GM12801 (cell line): ENCODE measurements around the gene TMED10.

Source experiments
- CTCF ChIP-seq: IDR thresholded peaks from one replicate; pipeline ENCODE4 v1.5.1; 2011; ENCODE audit warnings: control low read depth; ENCODE audit not compliant: insufficient read length; ENCODE audit errors: extremely low read depth

Gene TMED10

DNA sequence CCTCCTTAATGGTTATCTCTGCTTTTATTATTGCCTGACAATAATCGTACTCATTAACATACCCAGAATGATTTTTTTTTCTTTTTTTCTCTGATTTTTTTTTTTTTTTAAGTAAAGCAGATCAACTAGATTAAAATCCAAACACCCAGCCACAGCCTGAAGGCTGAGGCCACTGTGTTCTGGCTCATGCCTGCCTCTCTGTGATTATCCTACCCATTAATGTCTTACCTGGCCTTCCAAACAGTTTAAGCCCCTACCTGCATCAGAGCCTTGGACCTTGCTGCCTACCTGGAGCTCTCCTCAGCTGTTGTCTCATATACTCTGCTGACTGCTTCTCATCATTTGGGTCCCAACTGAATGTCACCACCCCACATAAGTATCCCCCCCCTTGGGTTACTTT, 6.8 kb upstream of the TMED10 start:
- no peak for TF ChIP-seq CTCF

DNA sequence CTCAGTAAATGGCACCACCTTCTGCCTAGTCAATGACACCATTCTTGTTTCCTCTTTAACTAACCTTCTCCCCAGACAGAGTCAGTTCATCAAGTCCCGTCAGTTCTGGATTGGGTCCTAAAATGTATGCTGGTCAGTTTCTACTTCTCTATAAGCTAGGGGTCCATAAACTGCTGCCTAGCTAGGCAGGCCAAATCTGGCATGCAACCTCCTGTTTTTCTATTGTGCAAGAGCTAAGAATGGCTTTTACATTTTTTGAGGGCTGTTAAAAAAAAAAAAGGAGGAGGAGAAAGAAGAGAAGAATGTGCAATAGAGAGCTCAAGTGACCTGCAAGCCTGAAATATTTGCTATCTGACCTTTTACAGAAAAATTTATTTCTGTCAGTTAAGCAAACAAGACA, 6.4 kb upstream of the TMED10 start:
- TF ChIP-seq CTCF, result no peak

- no peak for TF ChIP-seq CTCF
Observed at GRCh38 chr14:75181293-75182062, 5.1 kb upstream of the TMED10 start.

DNA sequence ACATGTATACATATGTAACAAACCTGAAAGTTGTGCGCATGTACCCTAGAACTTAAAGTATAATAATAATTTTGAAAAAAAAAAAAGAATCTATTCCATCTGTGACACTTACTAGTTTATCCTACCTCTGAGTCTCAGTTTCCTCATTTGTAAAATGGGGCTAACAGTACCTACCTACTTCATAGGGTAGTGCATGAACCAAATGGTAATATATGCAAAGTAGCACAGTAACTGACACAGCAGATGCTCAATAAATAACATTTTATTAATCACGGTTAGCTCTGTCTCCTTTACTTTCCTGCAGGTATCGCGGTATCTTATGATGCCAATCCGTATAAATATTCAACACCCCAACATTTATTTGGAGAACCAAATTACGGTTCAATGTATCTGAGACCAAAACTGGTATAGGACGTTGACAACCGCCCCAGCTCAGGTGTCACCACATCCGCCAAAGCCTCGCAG, 703 bp downstream of the TMED10 start:
- no peak for TF ChIP-seq CTCF

GRCh38 chr14:75174066-75174465, 2.3 kb downstream of the TMED10 start:
- no peak for TF ChIP-seq CTCF

DNA sequence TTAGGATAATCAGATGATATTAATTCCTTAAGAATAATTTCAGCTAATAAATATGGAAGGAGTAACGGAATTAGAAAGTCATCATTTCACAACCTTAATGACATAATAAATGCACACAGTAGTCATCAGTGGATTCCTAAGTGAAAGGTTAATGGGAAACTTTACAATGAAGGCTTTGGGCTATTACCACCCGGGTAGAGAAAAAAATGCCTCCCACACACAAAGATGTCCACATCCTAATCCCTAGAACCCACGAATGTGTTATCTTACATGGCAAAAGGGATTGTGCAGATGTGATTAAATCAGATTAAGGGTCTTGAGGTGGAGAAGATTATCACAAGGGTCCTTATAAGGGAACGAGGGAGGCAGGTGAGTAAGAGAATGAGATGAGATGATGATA, 5.6 kb downstream of the TMED10 start:
- TF ChIP-seq CTCF, result no peak

- TF ChIP-seq CTCF, result no peak
Observed at GRCh38 chr14:75168586-75169335, 7.7 kb downstream of the TMED10 start.
